IPS-18a (cell line): ENCODE data around the gene SORCS2.

ENCODE experiments used
- H3K27ac ChIP-seq: one replicate; pipeline ENCODE4 v1.5.1; 2013; ENCODE audit warnings: low read length
- H3K27me3 ChIP-seq: one replicate; pipeline ENCODE4 v1.6.1; 2013; ENCODE audit warnings: mild to moderate bottlenecking, low read length; ENCODE audit not compliant: control insufficient read depth, insufficient read depth
- H3K36me3 ChIP-seq: one replicate; pipeline ENCODE4 v1.6.1; 2013; ENCODE audit warnings: low read depth, low read length; ENCODE audit not compliant: control insufficient read depth
- H3K4me1 ChIP-seq: one replicate; pipeline ENCODE4 v1.6.1; 2013; ENCODE audit warnings: low read depth, low read length; ENCODE audit not compliant: control insufficient read depth
- H3K4me3 ChIP-seq: one replicate; pipeline ENCODE4 v1.5.1; 2013; ENCODE audit warnings: low read length
- H3K9ac ChIP-seq: one replicate; pipeline ENCODE4 v1.6.1; 2013; ENCODE audit warnings: mild to moderate bottlenecking, low read length, moderate library complexity
- H3K9me3 ChIP-seq: one replicate; pipeline ENCODE4 v1.6.1; 2013; ENCODE audit warnings: low read depth, low read length; ENCODE audit not compliant: control insufficient read depth

The SORCS2 gene

GRCh38 chr4:7189066-7189465 lies 3.3 kb upstream of the SORCS2 start:
- peaks cover 36% of the 10 kb centered on the region for H3K27me3 ChIP-seq

GRCh38 chr4:7189475-7190277 lies 2.7 kb upstream of the SORCS2 start:
- Histone ChIP-seq H3K9me3 (no peaks in the 10 kb centered on the region), H3K36me3 (no peaks in the 10 kb centered on the region), H3K4me3 (no peak overlapping the region), H3K9ac (no peak overlapping the region), H3K4me1 (no peaks in the 10 kb centered on the region), H3K27ac (no peak overlapping the region), H3K27me3 (peaks cover 42% of the 10 kb centered on the region)

More at GRCh38 chr4:7189066-7189465, 3.3 kb upstream of the SORCS2 start:
- Histone ChIP-seq H3K9ac (no peak overlapping the region), H3K4me3 (no peak overlapping the region), H3K36me3 (no peaks in the 10 kb centered on the region), H3K27ac (no peak overlapping the region), H3K4me1 (no peaks in the 10 kb centered on the region), H3K9me3 (no peaks in the 10 kb centered on the region)

- Histone ChIP-seq H3K27me3 (peaks cover 47% of the 10 kb centered on the region), H3K9ac (no peak overlapping the region), H3K4me3 (no peak overlapping the region), H3K36me3 (no peaks in the 10 kb centered on the region), H3K9me3 (no peaks in the 10 kb centered on the region), H3K27ac (no peak overlapping the region), H3K4me1 (no peaks in the 10 kb centered on the region)
Observed at GRCh38 chr4:7190278-7190594, 2.1 kb upstream of the SORCS2 start.

- H3K27ac ChIP-seq = no peak overlapping the region
- no peak overlapping the region for H3K9ac ChIP-seq
- no peak overlapping the region for H3K4me3 ChIP-seq
- H3K36me3 ChIP-seq = no peaks in the 10 kb centered on the region
- no peaks in the 10 kb centered on the region for H3K9me3 ChIP-seq
- H3K27me3 ChIP-seq = peaks cover 54% of the 10 kb centered on the region
- no peaks in the 10 kb centered on the region for H3K4me1 ChIP-seq
Observed at GRCh38 chr4:7190691-7191545, 1.4 kb upstream of the SORCS2 start.

GRCh38 chr4:7191546-7192251 lies 639 bp upstream of the SORCS2 start:
- H3K4me1 ChIP-seq = peaks cover 6% of the 10 kb centered on the region
- H3K27me3 ChIP-seq = peaks cover 58% of the 10 kb centered on the region
- H3K27ac ChIP-seq = no peak overlapping the region
- H3K4me3 ChIP-seq = peak overlapping the region; percentile 39
- H3K36me3 ChIP-seq = no peaks in the 10 kb centered on the region
- H3K9me3 ChIP-seq = no peaks in the 10 kb centered on the region
- H3K9ac ChIP-seq = no peak overlapping the region

- Histone ChIP-seq H3K27me3 (peaks cover 58% of the 10 kb centered on the region), H3K9me3 (no peaks in the 10 kb centered on the region), H3K9ac (no peak overlapping the region), H3K4me3 (peak overlapping the region; percentile 62), H3K36me3 (no peaks in the 10 kb centered on the region), H3K27ac (no peak overlapping the region), H3K4me1 (peaks cover 7% of the 10 kb centered on the region)
Observed at GRCh38 chr4:7193030-7193958, 956 bp downstream of the SORCS2 start.

- peaks cover 7% of the 10 kb centered on the region for H3K4me1 ChIP-seq
- no peaks in the 10 kb centered on the region for H3K9me3 ChIP-seq
- H3K36me3 ChIP-seq = no peaks in the 10 kb centered on the region
- H3K27ac ChIP-seq = no peak overlapping the region
- H3K27me3 ChIP-seq = peaks cover 58% of the 10 kb centered on the region
- no peak overlapping the region for H3K4me3 ChIP-seq
- no peak overlapping the region for H3K9ac ChIP-seq
Observed at GRCh38 chr4:7194251-7195140, 2.2 kb downstream of the SORCS2 start.

- H3K9ac ChIP-seq = no peak overlapping the region
- H3K4me3 ChIP-seq = no peak overlapping the region
- peaks cover 53% of the 10 kb centered on the region for H3K27me3 ChIP-seq
- no peaks in the 10 kb centered on the region for H3K9me3 ChIP-seq
- no peaks in the 10 kb centered on the region for H3K36me3 ChIP-seq
- H3K4me1 ChIP-seq = peaks cover 7% of the 10 kb centered on the region
- H3K27ac ChIP-seq = no peak overlapping the region
Observed at GRCh38 chr4:7195141-7195515, 2.8 kb downstream of the SORCS2 start.

GRCh38 chr4:7195546-7196287 lies 3.4 kb downstream of the SORCS2 start:
- H3K9ac ChIP-seq = no peak overlapping the region
- no peak overlapping the region for H3K4me3 ChIP-seq
- H3K27me3 ChIP-seq = peaks cover 49% of the 10 kb centered on the region
- no peaks in the 10 kb centered on the region for H3K9me3 ChIP-seq
- peaks cover 7% of the 10 kb centered on the region for H3K4me1 ChIP-seq
- H3K36me3 ChIP-seq = no peaks in the 10 kb centered on the region
- H3K27ac ChIP-seq = no peak overlapping the region

- peaks cover 7% of the 10 kb centered on the region for H3K4me1 ChIP-seq
- H3K4me3 ChIP-seq = no peak overlapping the region
- H3K36me3 ChIP-seq = no peaks in the 10 kb centered on the region
- peaks cover 44% of the 10 kb centered on the region for H3K27me3 ChIP-seq
- H3K9me3 ChIP-seq = no peaks in the 10 kb centered on the region
- H3K27ac ChIP-seq = no peak overlapping the region
- no peak overlapping the region for H3K9ac ChIP-seq
Observed at GRCh38 chr4:7196288-7196651, 3.9 kb downstream of the SORCS2 start.
